NCI-H128 (cell line): ENCODE data around the gene DRC3.
"Not testable (repeated sequence)": the region's sequence is repeated elsewhere in the genome, so short reads cannot be mapped to it uniquely, and the experiment has no call there.

Source experiments
- DNase-seq: peaks from one replicate; lab custom pipeline; 2025; ENCODE audit not compliant: unreplicated experiment; lab: John Stamatoyannopoulos, UW

The DRC3 gene

DNA sequence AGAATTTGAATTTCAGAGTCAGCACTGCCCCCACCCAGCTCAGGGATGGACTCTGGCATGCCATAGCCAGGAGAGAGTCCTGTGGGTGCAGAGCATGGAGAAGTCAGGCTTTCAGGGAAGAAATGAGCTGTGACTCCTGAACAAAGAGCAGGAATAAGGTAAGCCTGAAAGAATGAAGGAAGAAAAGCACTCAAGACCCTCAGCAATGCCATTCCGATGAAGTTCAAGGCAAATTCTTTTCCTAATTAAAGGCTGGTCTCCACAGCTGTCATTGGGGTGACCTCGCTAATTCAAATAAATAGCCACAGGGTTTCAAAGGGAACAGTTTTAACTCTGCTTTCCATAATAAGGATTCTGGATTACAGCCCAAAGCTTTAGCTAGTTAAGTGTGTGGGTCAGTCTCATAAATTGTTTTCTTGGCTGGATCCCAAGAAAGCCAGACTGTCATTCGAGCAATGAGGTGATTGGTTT is 32.2 kb upstream of the DRC3 start:
- no peak for DNase-seq

DNA sequence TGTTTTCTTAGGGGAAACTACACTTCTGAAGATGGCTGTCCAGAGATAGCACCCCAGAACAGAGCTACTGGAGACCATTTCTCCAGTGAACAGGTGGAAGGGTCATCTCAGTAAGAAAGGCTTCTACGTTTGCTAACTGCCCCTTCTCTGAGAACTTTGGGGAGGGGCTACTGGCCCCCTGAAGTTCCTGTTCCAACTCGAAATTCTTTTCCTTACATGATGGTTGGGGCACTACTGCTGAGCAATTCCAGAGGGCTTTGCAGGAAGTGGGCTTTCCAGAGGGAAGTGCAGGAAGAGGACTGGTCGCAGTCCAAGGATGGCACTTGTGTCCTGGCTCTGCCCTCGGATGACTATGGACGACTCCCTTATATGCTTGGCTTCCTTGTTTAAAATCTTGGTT is 31.6 kb upstream of the DRC3 start:
- DNase-seq: no peak

DNA sequence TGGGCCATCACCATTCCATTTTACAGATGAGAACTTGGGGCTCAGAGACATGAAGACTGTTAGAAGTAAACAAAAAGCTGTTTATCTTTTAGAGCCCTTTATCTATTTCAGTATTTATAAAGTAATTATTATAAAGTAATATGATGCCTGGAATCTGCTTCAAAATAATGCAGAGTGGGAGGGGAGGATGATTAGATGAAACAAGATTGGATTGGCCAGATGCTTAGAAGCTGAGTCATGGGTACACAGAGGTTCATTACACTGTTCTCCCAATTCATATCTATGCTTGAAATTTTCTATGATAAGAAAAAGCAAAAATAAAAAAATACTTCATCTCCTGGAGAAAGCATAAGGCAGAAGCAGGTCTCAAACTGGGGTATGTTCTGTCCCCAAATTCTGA is 29.8 kb upstream of the DRC3 start:
- DNase-seq: no peak

DNA sequence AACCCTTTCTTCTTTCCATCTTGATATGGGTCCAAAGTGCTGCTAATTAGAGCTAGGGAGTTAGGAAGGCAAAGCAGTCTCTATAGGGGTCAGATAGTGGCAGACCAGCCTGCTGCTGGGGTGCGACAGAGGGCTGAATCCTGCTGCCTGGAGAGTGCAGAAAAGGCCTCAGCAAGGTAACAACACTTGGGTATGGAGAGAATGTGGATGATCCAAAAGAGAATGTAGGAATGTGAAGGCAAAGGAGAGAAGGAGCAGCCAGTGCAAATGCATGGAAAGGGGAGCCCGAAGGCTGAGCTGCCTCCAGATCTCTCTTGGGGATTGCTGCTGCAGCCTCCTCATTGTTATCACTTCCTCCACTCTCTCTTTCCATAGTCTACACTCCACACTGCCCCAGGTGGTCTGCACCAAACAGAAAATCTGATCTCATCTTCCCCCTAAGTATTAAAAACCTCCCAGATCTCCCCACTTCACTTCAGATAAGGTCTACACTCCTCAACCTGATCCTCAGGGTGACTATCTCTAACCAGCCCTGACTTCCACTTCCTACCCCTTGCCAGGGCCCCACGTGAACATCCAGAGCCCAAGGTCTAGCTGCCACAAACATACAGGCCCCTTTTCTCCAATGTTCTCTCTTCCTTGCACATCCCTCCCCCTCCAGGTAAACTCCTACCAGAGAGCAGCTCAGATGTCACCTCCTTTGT is 29.2 kb upstream of the DRC3 start:
- DNase-seq: no peak

- no peak for DNase-seq
Observed at GRCh38 chr17:17944242-17944641, 28.4 kb upstream of the DRC3 start.

GRCh38 chr17:17944743-17945142 is 27.9 kb upstream of the DRC3 start:
- DNase-seq: no peak

DNA sequence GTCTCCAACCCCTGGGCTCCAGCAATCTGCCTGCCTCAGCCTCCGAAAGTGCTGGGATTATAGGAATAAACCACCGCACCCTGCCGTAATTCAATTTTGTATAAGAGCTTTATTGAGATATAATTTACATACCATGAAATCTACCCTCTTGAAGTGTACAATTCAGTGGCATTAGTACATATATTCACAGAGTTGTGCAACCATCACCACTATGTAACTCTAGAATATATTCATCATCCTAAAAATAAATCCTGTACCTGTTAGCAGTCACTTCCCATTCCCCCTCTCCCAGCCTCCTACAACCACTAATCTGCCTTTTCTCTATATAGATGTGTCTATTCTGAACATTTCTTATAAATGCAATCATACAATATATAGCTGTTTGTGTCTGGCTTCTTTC is 26.6 kb upstream of the DRC3 start:
- no peak for DNase-seq

GRCh38 chr17:17947309-17947708 is 25.4 kb upstream of the DRC3 start:
- DNase-seq: no peak

DNA sequence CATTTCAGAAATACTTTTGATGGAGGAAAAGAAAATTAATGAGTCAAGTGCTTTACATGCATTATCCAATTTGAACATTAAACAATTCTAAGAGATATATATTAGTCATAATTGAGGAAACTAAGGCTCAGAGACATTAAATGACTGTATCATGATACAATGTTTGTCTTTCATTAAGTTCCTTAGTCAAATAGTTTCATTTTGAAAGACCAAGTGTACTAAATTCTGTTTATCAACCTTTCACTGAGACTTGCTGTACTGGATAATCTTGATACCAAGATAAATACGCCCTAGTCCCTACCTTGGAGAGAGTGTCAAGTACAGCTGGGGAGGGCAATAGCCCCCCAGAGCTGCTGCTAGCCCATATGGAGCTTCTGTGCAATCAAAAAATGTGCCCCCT is 24.7 kb upstream of the DRC3 start:
- DNase-seq: no peak

GRCh38 chr17:17950347-17950746 is 22.3 kb upstream of the DRC3 start:
- DNase-seq: no peak

GRCh38 chr17:17950806-17951205 is 21.9 kb upstream of the DRC3 start:
- no peak for DNase-seq

GRCh38 chr17:17951524-17951923 is 21.1 kb upstream of the DRC3 start:
- no peak for DNase-seq

DNA sequence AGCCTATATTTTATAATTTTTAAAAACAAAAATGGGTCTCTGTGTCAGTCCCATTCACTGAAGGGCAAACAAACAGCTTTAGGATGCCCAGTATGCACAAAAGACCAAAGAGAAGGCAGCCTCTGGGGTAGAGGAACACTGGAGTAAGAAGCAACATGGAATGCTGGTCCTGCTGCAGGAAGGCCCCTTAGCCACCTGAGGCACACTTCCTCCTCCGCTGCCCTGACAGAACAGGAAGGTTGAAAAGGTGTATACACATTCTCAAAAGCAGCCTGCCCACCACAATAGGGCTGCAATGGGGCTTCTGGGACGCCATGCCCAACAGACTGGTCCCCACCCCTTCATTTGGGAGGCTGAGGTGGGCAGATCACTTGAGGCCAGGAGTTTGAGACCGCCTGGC is 20.0 kb upstream of the DRC3 start:
- no peak for DNase-seq

GRCh38 chr17:17954079-17954478 is 18.6 kb upstream of the DRC3 start:
- DNase-seq: no peak

DNA sequence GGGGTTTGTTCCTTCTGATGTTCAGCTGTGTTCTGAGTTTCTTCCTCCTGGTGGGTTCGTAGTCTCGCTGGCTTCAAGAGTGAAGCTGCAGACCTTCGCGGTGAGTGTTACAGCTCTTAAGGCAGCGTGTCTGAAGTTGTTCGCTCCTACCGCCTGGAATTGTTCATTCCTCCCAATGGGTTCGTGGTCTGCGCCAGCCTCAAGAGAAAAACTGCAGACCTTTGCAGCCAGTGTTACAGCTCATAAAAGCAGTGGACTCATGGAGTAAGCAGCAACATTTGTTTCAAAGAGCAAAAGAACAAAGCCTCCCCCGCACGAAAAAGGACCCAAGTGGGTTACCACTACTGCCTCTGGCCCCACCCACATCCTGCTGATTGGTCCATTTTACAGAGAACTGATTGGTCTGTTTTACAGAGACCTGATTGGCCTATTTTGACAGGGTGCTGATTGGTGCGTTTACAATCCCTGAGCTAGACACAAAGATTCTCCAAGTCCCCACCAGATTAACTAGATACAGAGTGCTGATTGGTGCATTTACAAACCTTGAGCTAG is 16.8 kb upstream of the DRC3 start:
- not testable (repeated sequence) for DNase-seq

- DNase-seq: no peak
Observed at GRCh38 chr17:17957584-17957916, 15.1 kb upstream of the DRC3 start.

GRCh38 chr17:17958982-17959381 is 13.7 kb upstream of the DRC3 start:
- DNase-seq: no peak

DNA sequence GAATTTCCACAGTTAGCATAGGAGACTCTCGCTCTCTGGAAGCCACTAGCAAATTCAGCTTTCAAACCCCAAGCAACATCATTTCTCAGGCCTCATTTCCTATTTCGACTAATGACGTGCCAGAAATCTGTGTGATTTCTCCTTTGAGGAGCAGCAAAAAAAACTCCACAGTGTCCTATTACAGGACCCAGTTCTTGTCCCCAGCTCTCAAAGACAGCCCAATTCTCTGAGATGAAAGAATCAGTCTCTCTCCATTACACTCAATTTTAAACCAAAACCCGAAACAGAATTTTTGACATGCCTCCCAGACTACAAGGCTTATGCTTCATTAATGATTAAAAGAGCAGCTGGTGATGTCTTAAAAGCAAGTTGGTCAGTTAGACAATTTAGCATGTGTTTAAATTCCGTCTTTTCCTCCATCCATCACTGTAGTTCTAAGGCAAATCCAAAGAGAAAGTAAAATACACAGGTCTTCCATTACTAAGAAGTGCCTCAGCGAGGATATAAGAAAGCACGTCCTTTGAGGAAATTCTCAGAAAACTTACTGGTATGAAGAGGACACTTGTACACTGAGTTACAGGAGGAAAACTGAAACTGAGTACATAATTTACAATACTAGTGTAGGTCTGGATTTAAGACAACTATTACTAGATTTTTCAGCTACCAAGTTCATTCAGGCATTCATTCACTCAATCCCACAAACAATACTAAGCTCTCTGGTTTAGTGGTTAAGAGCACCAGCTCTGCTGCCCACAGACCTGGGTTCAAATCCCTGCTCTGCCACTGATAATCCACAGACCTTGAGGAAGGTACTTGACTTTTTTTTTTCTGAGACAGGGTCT is 12.9 kb upstream of the DRC3 start:
- no peak for DNase-seq

DNA sequence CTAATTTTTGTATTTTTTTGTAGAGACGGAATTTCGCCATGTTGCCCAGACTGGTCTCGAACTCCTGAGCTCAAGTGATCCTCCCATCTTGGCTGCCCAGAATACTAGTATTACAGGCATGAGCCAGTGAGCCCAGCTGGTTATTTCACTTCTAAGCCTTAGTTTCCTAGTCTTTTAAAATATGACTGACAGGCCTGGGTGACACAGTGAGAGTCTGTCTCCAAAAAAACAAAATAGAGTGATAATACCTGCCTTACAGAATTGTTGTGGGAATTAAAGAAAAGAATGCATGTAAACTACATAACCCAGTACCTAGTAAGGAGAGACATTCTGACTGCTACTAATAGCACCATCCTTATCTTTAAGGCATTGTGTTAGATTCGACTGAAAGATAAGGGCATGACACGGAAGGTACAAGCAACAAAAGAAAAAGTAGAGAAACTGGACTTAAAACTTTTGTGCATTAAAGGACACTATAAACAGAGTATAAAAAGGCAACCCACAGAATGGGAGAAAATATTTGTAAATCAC is 12.1 kb upstream of the DRC3 start:
- DNase-seq: no peak

GRCh38 chr17:17963066-17963465 is 9.6 kb upstream of the DRC3 start:
- DNase-seq: no peak

DNA sequence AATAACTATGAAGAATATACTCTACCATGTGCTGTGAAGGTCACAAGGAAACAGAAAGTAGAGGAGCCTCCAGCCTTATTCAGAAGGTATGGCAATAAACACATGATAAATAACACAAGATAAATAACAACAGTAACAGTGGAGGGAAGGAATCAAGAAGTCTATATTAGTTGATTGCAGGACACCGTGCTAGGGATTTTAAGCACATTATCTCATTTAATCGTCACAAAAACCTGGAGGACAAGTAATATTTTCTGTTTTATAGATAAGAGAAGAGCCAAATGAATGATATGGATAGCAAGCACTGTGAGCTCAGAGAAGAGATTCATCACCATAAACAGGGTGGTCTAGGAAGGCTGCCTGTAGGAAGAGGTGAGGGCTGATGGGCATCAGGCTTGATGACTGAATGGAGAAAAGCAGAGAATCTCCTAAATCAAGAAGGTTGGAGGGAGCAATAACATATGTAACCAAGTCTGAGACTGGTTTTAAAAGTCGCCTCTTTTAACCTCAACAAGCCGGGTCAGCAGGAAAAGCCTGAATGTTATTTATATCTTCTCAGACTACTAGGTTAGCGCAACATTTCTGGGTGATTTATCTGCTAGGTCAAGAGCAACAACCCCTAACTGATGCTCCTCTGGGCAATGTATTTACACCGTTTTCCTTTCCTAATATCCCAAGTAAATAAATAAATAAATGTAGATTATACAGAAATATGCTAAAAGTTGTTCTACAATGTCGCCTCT is 8.8 kb upstream of the DRC3 start:
- DNase-seq: no peak
